ENCODE results near the gene TFE3.

Gene TFE3

DNA sequence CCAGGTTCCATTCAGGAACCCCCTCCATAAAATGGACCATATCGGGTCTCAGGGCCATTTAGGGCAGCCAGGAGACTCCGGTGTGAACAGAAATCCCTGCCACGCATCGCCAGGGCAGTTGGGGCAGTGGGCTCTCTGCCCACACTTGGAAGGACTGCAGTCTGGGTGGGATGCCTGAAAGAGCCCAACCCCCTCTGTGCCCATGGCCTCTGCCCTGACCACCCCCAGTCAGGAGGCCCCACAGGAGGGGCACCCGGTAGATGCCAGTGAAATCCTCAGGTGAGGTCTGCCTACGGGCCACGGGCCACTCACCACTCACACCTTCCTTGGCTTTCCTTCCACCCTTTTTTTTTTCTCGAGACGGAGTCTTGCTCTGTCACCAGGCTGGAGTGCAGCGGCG is 25.9 kb upstream of the TFE3 start:
- no peaks in the 10 kb centered on the region for H3K36me3 ChIP-seq (ENCODE audit: insufficient read depth, low read depth, low read length)
- H3K4me1 ChIP-seq (ENCODE audit: insufficient read depth, low read length), result no peaks in the 10 kb centered on the region
- H3K27me3 ChIP-seq (ENCODE audit: insufficient read depth, low read length), result no peaks in the 10 kb centered on the region
- H3K9ac ChIP-seq (ENCODE audit: low read depth, low read length), result no peak overlapping the region
- H3K27ac ChIP-seq (ENCODE audit: low read length), result no peak overlapping the region
- no peak overlapping the region for H3K4me3 ChIP-seq (ENCODE audit: low read length)
- no peaks in the 10 kb centered on the region for H3K9me3 ChIP-seq (ENCODE audit: insufficient read depth, low read depth, low read length)

GRCh38 chrX:49067285-49068120 is 24.3 kb upstream of the TFE3 start:
- Histone ChIP-seq H3K4me1 (ENCODE audit: insufficient read depth, low read length) (no peaks in the 10 kb centered on the region), H3K4me3 (ENCODE audit: low read length) (no peak overlapping the region), H3K27me3 (ENCODE audit: insufficient read depth, low read length) (no peaks in the 10 kb centered on the region), H3K9me3 (ENCODE audit: insufficient read depth, low read depth, low read length) (no peaks in the 10 kb centered on the region), H3K27ac (ENCODE audit: low read length) (no peak overlapping the region), H3K36me3 (ENCODE audit: insufficient read depth, low read depth, low read length) (no peaks in the 10 kb centered on the region), H3K9ac (ENCODE audit: low read depth, low read length) (no peak overlapping the region)

GRCh38 chrX:49066690-49067089 is 23.5 kb upstream of the TFE3 start:
- Histone ChIP-seq H3K9ac (ENCODE audit: low read depth, low read length) (no peak overlapping the region), H3K9me3 (ENCODE audit: insufficient read depth, low read depth, low read length) (no peaks in the 10 kb centered on the region), H3K27ac (ENCODE audit: low read length) (no peak overlapping the region), H3K4me3 (ENCODE audit: low read length) (no peak overlapping the region), H3K27me3 (ENCODE audit: insufficient read depth, low read length) (no peaks in the 10 kb centered on the region), H3K4me1 (ENCODE audit: insufficient read depth, low read length) (no peaks in the 10 kb centered on the region), H3K36me3 (ENCODE audit: insufficient read depth, low read depth, low read length) (no peaks in the 10 kb centered on the region)

DNA sequence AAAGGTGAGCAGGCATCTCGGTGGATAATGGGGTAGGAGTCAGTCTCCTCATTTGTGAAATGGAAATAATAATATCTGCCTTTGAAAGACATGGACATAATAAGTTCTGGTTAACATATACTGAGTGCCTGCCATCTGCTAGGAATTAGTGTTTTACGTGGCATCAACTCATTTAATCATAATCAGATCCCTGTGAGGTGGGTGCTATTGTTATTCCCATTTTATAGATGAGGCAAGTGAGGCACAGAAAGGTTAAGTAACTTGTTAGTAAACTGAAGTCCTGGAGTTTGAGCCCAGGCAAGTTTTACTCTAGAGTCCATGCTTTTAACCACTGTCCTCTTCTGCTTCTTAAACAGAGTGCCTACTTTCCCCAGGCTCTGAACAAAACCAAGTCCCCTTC is 23.1 kb upstream of the TFE3 start:
- H3K9me3 ChIP-seq (ENCODE audit: insufficient read depth, low read depth, low read length), result no peaks in the 10 kb centered on the region
- H3K27ac ChIP-seq (ENCODE audit: low read length), result no peak overlapping the region
- no peak overlapping the region for H3K9ac ChIP-seq (ENCODE audit: low read depth, low read length)
- no peaks in the 10 kb centered on the region for H3K36me3 ChIP-seq (ENCODE audit: insufficient read depth, low read depth, low read length)
- no peaks in the 10 kb centered on the region for H3K4me1 ChIP-seq (ENCODE audit: insufficient read depth, low read length)
- no peak overlapping the region for H3K4me3 ChIP-seq (ENCODE audit: low read length)
- H3K27me3 ChIP-seq (ENCODE audit: insufficient read depth, low read length), result no peaks in the 10 kb centered on the region

DNA sequence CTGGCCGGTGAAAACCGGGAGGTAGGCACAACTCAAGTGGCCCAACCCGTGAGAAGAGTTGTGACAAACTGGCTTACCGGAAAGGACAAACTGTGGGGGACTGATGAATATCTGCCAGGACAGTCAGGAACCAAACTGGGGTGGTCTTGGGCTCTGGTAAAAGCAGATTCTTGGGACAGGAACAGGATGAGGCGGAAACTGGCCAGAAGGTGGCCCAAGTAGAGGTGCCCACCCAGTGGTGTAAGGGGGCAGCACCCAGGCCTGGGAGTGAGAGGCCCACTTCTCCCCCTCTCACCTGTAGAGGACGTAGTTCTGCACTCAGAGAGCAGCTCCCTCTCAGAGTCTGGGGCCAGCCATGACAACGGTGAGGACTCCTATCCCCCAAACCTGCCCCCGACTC is 21.6 kb upstream of the TFE3 start:
- Histone ChIP-seq H3K27ac (ENCODE audit: low read length) (no peak overlapping the region), H3K36me3 (ENCODE audit: insufficient read depth, low read depth, low read length) (no peaks in the 10 kb centered on the region), H3K4me3 (ENCODE audit: low read length) (no peak overlapping the region), H3K27me3 (ENCODE audit: insufficient read depth, low read length) (no peaks in the 10 kb centered on the region), H3K4me1 (ENCODE audit: insufficient read depth, low read length) (no peaks in the 10 kb centered on the region; the same call in 1 of the 2 replicates), H3K9me3 (ENCODE audit: insufficient read depth, low read depth, low read length) (no peaks in the 10 kb centered on the region), H3K9ac (ENCODE audit: low read depth, low read length) (no peak overlapping the region)

- H3K27me3 ChIP-seq (ENCODE audit: insufficient read depth, low read length), result no peaks in the 10 kb centered on the region
- H3K36me3 ChIP-seq (ENCODE audit: insufficient read depth, low read depth, low read length), result no peaks in the 10 kb centered on the region
- H3K9ac ChIP-seq (ENCODE audit: low read depth, low read length), result no peak overlapping the region
- H3K4me3 ChIP-seq (ENCODE audit: low read length), result no peak overlapping the region
- H3K4me1 ChIP-seq (ENCODE audit: insufficient read depth, low read length), result no peaks in the 10 kb centered on the region; the same call in 1 of the 2 replicates
- no peak overlapping the region for H3K27ac ChIP-seq (ENCODE audit: low read length)
- no peaks in the 10 kb centered on the region for H3K9me3 ChIP-seq (ENCODE audit: insufficient read depth, low read depth, low read length)
Measured at GRCh38 chrX:49064303-49064702, 21.1 kb upstream of the TFE3 start.

DNA sequence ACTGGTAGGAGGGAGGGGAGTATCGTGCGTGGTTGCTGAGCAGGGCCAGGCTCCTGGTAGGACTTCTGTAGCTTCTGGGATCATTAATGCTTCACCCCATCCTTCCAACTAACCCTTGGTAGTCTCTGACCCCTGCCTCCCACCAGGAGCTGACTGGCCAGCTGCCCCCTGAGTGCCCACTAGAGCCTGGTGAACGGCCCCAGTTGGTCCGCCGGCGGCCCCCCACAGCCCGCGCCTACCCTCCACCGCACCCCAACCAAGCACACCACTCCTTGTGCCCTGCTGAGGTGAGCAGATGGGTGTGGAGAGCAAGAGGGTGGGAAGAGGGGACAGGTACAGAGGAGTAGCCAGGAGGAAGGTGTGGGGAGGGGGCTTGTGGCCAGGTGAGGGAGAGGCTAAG is 20.6 kb upstream of the TFE3 start:
- no peaks in the 10 kb centered on the region; the same call in 1 of the 2 replicates for H3K4me1 ChIP-seq (ENCODE audit: insufficient read depth, low read length)
- no peak overlapping the region for H3K4me3 ChIP-seq (ENCODE audit: low read length)
- no peak overlapping the region for H3K27ac ChIP-seq (ENCODE audit: low read length)
- no peaks in the 10 kb centered on the region for H3K9me3 ChIP-seq (ENCODE audit: insufficient read depth, low read depth, low read length)
- H3K27me3 ChIP-seq (ENCODE audit: insufficient read depth, low read length), result no peaks in the 10 kb centered on the region
- H3K9ac ChIP-seq (ENCODE audit: low read depth, low read length), result no peak overlapping the region
- H3K36me3 ChIP-seq (ENCODE audit: insufficient read depth, low read depth, low read length), result no peaks in the 10 kb centered on the region

DNA sequence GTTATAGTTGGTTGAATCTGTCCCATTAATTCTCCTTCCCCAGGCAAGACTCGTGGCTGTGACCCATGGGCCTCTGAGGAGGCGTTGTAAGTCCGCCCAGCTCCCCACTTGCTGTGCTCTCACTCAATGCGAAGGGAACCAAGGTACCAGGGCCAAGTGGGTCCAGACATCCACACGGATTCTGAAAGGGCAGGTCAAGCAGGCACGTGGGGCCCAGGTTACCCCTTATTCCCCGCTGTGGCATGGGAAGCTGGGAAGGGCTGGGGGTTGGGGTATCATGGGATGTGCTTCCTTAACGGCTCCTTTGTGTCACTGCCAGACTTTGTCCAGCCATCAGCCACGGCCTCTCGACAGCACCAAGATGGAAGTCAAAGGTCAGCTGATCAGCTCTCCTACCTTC is 18.8 kb upstream of the TFE3 start:
- no peak overlapping the region for H3K27ac ChIP-seq (ENCODE audit: low read length)
- no peaks in the 10 kb centered on the region for H3K9me3 ChIP-seq (ENCODE audit: insufficient read depth, low read depth, low read length)
- no peaks in the 10 kb centered on the region; the same call in 1 of the 2 replicates for H3K4me1 ChIP-seq (ENCODE audit: insufficient read depth, low read length)
- H3K36me3 ChIP-seq (ENCODE audit: insufficient read depth, low read depth, low read length), result no peaks in the 10 kb centered on the region
- no peak overlapping the region for H3K9ac ChIP-seq (ENCODE audit: low read depth, low read length)
- H3K27me3 ChIP-seq (ENCODE audit: insufficient read depth, low read length), result no peaks in the 10 kb centered on the region
- no peak overlapping the region for H3K4me3 ChIP-seq (ENCODE audit: low read length)

DNA sequence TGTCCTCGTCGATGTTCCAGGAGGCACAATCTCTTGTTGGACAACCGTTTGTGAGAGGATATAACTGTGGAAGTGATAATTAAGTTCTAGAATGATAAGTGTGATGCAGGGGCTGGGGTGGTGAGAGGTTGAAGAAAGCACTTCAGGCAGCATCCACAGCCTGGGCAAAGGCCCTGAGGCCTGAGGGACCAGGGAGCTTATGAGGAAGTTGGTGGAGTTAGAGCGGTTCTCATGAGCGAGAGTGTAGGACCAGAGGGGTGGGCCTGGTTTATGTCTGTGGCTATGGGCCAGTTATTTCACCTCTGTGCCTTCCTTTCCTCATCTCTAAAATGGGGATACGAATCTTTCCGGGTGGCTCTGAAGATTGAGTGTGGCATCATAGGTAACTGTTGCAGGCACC is 18.3 kb upstream of the TFE3 start:
- H3K27ac ChIP-seq (ENCODE audit: low read length), result no peak overlapping the region
- H3K4me3 ChIP-seq (ENCODE audit: low read length), result no peak overlapping the region
- H3K9me3 ChIP-seq (ENCODE audit: insufficient read depth, low read depth, low read length), result no peaks in the 10 kb centered on the region
- H3K9ac ChIP-seq (ENCODE audit: low read depth, low read length), result no peak overlapping the region
- H3K27me3 ChIP-seq (ENCODE audit: insufficient read depth, low read length), result no peaks in the 10 kb centered on the region
- no peaks in the 10 kb centered on the region for H3K36me3 ChIP-seq (ENCODE audit: insufficient read depth, low read depth, low read length)
- no peaks in the 10 kb centered on the region; the same call in 1 of the 2 replicates for H3K4me1 ChIP-seq (ENCODE audit: insufficient read depth, low read length)

GRCh38 chrX:49060914-49061313 is 17.8 kb upstream of the TFE3 start:
- Histone ChIP-seq H3K4me3 (ENCODE audit: low read length) (no peak overlapping the region), H3K4me1 (ENCODE audit: insufficient read depth, low read length) (no peaks in the 10 kb centered on the region; the same call in 1 of the 2 replicates), H3K36me3 (ENCODE audit: insufficient read depth, low read depth, low read length) (no peaks in the 10 kb centered on the region), H3K27me3 (ENCODE audit: insufficient read depth, low read length) (no peaks in the 10 kb centered on the region), H3K9ac (ENCODE audit: low read depth, low read length) (no peak overlapping the region), H3K9me3 (ENCODE audit: insufficient read depth, low read depth, low read length) (no peaks in the 10 kb centered on the region), H3K27ac (ENCODE audit: low read length) (no peak overlapping the region)

- Histone ChIP-seq H3K27me3 (ENCODE audit: insufficient read depth, low read length) (no peaks in the 10 kb centered on the region), H3K36me3 (ENCODE audit: insufficient read depth, low read depth, low read length) (no peaks in the 10 kb centered on the region), H3K9ac (ENCODE audit: low read depth, low read length) (no peak overlapping the region; the same call in 1 of the 2 replicates), H3K27ac (ENCODE audit: low read length) (no peak overlapping the region), H3K4me3 (ENCODE audit: low read length) (peak overlapping the region; percentile 60; the same call in 1 of the 2 replicates), H3K9me3 (ENCODE audit: insufficient read depth, low read depth, low read length) (no peaks in the 10 kb centered on the region), H3K4me1 (ENCODE audit: insufficient read depth, low read length) (no peaks in the 10 kb centered on the region; the same call in 1 of the 2 replicates)
Measured at GRCh38 chrX:49059681-49060085, 16.5 kb upstream of the TFE3 start.

DNA sequence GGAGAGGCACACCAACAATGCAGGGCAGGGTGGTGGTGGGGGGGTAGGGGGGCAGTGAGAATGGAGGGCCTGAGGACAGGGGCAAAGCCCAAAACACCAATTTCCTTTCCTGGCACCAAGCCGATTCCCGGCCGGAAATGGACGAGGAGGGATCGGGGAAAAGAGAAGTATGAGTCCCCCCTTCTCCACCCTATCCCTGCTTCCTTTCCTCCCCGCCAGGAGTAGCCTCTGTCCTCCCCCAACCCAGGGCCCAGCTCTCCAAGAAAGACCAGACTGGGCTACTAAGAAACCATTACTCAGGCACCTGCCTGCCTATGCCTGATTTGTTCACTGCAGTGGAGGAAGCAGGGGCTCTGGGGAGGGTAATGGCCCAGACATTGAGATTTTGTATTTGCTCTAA is 16.0 kb upstream of the TFE3 start:
- Histone ChIP-seq H3K27me3 (ENCODE audit: insufficient read depth, low read length) (no peaks in the 10 kb centered on the region), H3K9me3 (ENCODE audit: insufficient read depth, low read depth, low read length) (no peaks in the 10 kb centered on the region), H3K36me3 (ENCODE audit: insufficient read depth, low read depth, low read length) (no peaks in the 10 kb centered on the region), H3K4me1 (ENCODE audit: insufficient read depth, low read length) (no peaks in the 10 kb centered on the region; the same call in 1 of the 2 replicates), H3K9ac (ENCODE audit: low read depth, low read length) (peak overlapping the region; percentile 7; the same call in 1 of the 2 replicates), H3K4me3 (ENCODE audit: low read length) (peak overlapping the region; percentile 60), H3K27ac (ENCODE audit: low read length) (no peak overlapping the region)

All from iPS-20b (cell line).